Left colon (tissue), 2 donors: ENCODE data around the gene RUSF1. TPM values are rescaled to one million over a fixed set of nuclear protein-coding genes. Genes with fewer than 3 reads are reported as not detected.

Source experiments
- ATAC-seq: fragments of 200-7000 bp; cut with Tn5 transposase; one replicate; pipeline ENCODE4 v1.9.1; 2020; ENCODE audit warnings: mild to moderate bottlenecking, moderate library complexity
- DNase-seq, 2 donors: peaks; one replicate each; pipeline ENCODE4 v3.0.0-alpha.2; 2020
- intact Hi-C, 2 donors: fragments of 100-400 bp; cut with DNase I in 1 of 2; cut with micrococcal nuclease in 1 of 2; formaldehyde crosslinking; loops; one replicate each; pipeline versions ENCODE4 v1.11.2 to v1.14.0; 2022; cut with DNase I, micrococcal nuclease
- total RNA-seq, 2 donors: library from RNA; stranded (reverse); fragmentation: NEBNext Ultra II Directional; extraction: Animal tissue kit (Norgen Biotek cat#: 25700); gene quantifications; one replicate each; pipeline ENCODE4 v1.2.1, GENCODE V29; 2021
- donor health status: DM: no; HTN: no; CAD: no.
- donor health status: DM: yes; HTN: yes; CAD: no.

The RUSF1 gene
- total RNA-seq, 2 donors from 2014 or later, result 56.5 to 65.4 TPM

GRCh38 chr16:31475946-31476302 is 32.3 kb downstream of the RUSF1 start:
- ATAC-seq (peak; percentile 22), DNase-seq (peak; percentile 73 to 75)
- intact Hi-C loops, result no loop called here

DNA sequence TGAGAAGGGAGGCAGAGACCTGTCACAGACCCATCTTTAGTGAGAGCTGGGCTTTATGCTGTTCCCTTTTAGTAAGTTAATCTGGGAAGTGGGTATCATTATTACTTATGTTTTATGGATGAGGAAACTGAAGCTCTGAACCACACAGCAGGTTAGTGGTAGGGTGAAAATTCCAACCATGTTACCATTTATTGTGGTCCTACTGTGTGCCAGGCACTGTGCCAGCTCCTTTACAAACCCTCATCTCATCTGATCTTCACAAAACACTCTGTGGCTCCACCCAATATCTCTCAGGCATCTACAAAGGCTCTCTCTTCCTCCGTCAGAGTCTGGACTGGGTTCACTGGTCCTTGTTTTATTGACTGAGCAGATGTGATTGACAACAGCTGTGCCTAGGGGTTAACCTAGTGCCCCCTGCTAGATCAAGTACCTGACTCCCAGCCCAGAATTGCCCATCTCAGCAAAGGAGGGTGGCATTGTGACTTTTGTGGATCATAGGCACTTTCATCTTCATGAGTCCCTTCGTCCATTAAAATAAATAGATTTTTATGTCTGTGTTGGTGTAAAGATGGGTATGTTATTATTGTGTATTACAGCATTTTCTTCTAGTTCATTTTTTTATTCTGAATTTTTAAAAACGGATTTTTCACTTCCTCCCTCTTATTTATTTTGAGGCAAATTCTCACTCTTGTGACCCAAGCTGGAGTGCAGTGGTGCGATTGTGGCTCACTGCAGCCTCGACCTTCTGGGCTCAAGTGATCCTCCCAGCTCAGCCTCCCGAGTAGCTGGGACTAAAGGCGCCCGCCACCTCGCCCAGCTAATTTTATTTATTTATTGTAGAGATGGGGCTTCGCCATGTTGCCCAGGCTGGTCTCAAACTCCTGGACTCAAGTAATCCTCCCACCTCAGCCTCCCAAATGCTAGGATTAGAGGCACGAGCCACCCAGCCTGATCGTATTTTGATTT is 33.1 kb downstream of the RUSF1 start:
- DNase-seq, result no peak
- intact Hi-C loops, result no loop called here

GRCh38 chr16:31474173-31474714 is 33.9 kb downstream of the RUSF1 start:
- DNase-seq (no peak), ATAC-seq (no peak)

More for the DNA sequence above, 33.1 kb downstream of the RUSF1 start:
- ATAC-seq, result no peak

GRCh38 chr16:31473264-31473984 is 34.8 kb downstream of the RUSF1 start:
- no peak for ATAC-seq
- intact Hi-C loops, result no loop called here
- no peak for DNase-seq

More at GRCh38 chr16:31474173-31474714, 33.9 kb downstream of the RUSF1 start:
- intact Hi-C loops, result no loop called here

GRCh38 chr16:31472709-31473203 is 35.4 kb downstream of the RUSF1 start:
- DNase-seq, result peak; percentile 89 to 95
- intact Hi-C loops, result no loop called here
- peak; percentile 48 for ATAC-seq

GRCh38 chr16:31471875-31472708 is 36.1 kb downstream of the RUSF1 start, which contains the start of gene TGFB1I1:
Gene TGFB1I1, plus strand, starts transcription at chr16:31472152. Its CDS starts 37 bp downstream, at chr16:31472189.
- peak; percentile 30 for ATAC-seq
- intact Hi-C loops, result no loop called here
- DNase-seq, result peak; percentile 62 to 76

DNA sequence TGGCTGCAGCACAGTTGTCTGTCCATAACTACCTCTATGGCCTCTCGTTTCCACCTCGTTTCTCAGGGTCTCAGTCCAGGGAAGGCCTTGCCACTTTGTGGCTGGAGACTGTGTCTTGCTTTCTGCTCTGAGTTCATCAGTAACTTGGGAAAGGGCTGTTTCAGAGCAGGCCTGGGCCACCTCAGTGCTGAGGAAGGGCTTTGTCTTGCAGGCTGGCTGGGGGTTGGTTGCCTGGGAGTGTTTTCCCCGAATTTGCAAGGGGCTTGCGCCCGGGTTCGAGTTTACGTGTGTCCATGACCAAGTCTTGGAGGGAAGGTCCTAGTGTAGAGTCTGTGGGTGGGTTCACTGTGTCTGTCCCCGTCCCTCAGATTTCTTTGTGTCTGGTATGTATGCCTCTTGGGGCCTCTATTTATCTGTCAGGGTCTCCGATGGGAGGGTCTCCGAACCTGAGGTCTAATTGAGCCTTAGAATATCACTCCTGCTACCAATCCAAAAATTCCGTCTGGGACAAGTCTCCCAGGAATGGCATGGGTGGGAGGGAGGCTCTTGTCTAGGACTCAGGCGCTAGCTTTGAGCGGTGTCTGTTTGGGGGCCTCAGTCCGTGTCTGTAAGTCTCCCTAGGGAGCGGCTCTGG is 36.8 kb downstream of the RUSF1 start:
- intact Hi-C loops, result no loop called here
- DNase-seq (peak in 1 of 2 donors; percentile 23), ATAC-seq (no peak)

GRCh38 chr16:31470615-31471014 is 37.6 kb downstream of the RUSF1 start:
- DNase-seq (no peak), ATAC-seq (no peak)
- intact Hi-C loops, result no loop called here

DNA sequence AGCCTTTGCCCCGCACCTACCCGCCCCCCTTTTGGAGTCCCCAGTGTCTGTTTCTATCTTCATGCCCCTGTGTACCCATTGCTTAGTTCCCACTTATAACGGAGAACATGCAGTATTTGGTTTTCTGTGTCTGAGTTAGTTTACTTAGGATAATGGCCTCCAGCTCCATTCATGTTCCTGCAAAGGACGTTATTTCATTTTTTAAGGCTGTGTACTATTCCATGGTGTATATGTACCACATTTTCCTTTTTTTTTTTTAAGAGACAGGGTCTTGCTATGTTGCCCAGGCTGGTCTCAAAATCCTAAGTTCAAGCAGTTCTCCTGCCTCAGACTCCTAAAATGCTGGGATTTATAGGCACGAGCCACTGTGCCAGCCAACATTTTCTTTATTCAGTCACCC is 40.3 kb downstream of the RUSF1 start:
- intact Hi-C loops, result no loop called here
- ATAC-seq (no peak), DNase-seq (no peak)

GRCh38 chr16:31467151-31467773 is 40.9 kb downstream of the RUSF1 start:
- DNase-seq (no peak), ATAC-seq (no peak)
- intact Hi-C loops, result no loop called here

- DNase-seq (no peak), ATAC-seq (no peak)
- intact Hi-C loops, result no loop called here
Measured at GRCh38 chr16:31466381-31466841, 41.8 kb downstream of the RUSF1 start.

DNA sequence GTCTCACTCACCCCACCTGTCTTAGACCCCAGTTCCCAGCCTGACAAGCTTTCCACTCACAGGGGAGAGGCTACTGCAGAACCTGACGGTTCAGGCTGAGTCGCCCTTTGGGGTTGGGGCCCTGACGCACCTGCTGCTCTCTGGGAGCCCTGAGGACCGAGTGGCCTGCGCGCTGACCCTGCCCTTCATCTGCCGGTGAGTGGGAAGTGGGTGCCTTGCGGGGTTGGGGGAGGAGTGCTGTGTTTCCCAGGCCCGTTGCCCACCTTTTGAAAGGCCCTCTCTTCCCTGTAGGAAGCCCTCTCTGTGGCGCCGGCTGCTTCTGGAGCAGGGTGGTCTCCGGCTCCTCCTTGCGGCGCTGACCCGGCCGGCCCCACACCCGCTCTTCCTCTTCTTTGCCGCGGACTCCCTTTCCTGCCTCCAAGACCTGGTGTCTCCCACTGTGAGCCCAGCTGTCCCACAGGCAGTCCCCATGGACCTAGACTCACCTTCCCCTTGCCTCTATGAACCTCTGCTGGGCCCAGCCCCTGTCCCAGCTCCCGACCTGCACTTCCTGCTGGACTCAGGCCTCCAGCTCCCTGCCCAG is 42.3 kb downstream of the RUSF1 start:
- intact Hi-C loops, result no loop called here
- ATAC-seq (no peak), DNase-seq (no peak)

- ATAC-seq, result no peak
- intact Hi-C loops, result no loop called here
- DNase-seq, result no peak
Measured at GRCh38 chr16:31464781-31465260, 43.4 kb downstream of the RUSF1 start.

DNA sequence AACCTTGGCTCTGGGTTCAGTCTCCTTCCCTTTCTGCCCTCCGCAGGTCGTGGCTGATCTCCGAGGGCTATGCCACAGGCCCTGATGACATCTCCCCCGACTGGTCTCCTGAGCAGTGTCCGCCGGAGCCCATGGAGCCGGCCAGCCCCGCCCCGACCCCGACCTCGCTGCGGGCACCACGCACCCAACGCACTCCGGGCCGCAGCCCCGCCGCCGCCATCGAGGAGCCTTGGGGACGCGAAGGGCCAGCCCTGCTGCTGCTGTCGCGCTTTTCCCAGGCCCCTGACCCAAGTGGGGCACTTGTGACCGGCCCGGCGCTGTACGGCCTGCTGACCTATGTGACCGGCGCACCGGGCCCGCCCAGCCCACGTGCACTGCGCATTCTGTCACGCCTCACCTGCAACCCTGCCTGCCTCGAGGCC is 43.8 kb downstream of the RUSF1 start:
- no peak for DNase-seq
- intact Hi-C loops, result no loop called here
- no peak for ATAC-seq

DNA sequence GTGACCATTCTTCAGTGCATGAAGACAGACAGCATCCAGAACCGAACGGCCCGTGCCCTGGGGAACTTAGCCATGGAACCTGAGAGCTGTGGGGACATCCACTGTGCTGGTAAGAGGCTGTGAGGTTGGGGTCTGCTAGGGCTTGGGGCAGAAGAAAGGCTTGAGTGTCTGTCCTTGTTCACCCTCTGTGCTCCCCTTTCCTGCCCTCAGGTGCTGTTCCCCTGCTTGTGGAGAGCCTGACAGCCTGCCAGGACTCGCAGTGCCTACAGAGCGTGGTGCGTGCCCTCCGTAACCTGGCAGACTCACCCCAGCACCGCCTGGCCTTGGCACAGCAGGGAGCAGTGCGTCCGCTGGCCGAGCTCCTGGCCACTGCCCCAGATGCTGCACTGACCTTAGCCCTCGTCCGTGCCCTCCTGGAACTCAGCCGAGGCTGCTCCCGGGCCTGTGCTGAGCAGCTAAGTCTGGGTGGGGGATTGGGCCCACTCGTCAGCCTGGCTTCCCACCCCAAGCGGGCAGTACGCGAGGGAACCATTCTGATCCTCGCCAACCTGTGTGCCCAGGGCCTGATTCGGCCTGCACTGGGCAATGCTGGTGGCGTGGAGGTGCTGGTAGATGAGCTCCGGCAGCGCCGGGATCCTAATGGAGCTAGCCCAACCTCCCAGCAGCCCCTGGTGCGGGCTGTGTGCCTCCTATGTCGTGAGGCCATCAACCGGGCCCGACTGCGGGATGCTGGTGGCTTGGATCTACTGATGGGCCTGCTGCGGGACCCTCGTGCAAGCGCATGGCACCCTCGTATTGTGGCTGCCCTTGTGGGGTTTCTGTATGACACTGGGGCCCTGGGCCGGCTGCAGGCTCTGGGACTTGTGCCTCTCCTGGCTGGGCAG is 46.0 kb downstream of the RUSF1 start:
- ATAC-seq, result no peak
- no peak for DNase-seq
- intact Hi-C loops, result no loop called here
